ENCODE data around the gene GNS.

DNA sequence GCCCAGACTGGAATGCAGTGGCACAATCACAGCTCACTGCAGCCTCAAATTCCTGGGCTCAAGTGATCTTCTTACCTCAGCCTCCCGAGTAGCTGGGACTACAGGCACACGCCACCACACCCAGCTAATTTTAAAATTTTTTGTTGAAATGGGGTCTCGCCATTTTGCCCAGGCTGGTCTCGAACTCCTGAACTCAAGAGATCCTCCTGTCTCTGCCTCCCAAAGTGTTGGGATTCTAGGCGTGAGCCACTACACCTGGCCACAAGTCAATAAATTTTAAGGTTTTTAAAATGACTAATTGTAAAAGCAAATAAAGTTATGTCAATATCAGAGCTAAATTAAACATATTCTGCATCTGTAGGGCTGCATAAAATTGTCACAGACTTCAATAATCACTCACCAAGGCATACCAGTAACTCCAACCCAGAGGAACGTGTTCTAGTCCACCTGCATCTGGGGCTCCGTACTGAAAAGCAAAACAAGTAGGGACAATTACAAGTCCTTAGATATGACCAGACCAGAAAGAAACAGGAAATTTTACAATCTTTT is 13.9 kb downstream of the GNS start:
- TF ChIP-seq POLR2A (IDR thresholded peaks at IDR 0.05; ENCODE audit: low read depth, low read length), result no peak
- TF ChIP-seq EZH2 (IDR thresholded peaks at IDR 0.05; ENCODE audit: borderline replicate concordance, control insufficient read depth, low read depth, low read length), result no peak
- no peak for TF ChIP-seq GABPA (IDR thresholded peaks at IDR 0.05; ENCODE audit: low read depth)
- TF ChIP-seq, protein P1, sequence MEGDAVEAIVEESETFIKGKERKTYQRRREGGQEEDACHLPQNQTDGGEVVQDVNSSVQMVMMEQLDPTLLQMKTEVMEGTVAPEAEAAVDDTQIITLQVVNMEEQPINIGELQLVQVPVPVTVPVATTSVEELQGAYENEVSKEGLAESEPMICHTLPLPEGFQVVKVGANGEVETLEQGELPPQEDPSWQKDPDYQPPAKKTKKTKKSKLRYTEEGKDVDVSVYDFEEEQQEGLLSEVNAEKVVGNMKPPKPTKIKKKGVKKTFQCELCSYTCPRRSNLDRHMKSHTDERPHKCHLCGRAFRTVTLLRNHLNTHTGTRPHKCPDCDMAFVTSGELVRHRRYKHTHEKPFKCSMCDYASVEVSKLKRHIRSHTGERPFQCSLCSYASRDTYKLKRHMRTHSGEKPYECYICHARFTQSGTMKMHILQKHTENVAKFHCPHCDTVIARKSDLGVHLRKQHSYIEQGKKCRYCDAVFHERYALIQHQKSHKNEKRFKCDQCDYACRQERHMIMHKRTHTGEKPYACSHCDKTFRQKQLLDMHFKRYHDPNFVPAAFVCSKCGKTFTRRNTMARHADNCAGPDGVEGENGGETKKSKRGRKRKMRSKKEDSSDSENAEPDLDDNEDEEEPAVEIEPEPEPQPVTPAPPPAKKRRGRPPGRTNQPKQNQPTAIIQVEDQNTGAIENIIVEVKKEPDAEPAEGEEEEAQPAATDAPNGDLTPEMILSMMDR (IDR thresholded peaks at IDR 0.05 in 2 of 3, conservative IDR thresholded peaks at IDR 0.05 in 1 of 3; ENCODE audit: control insufficient read depth in 2 of 3, extremely low read depth in 1 of 3, insufficient read depth in 1 of 3, low read depth in 3 of 3, low read length in 3 of 3), result no peak
- TF ChIP-seq SUZ12 (IDR thresholded peaks at IDR 0.05; ENCODE audit: unreplicated experiment), result no peak
- no peak for TF ChIP-seq SIX5 (IDR thresholded peaks at IDR 0.05; ENCODE audit: low read depth, low read length, severe bottlenecking)
- TF ChIP-seq, protein P2, sequence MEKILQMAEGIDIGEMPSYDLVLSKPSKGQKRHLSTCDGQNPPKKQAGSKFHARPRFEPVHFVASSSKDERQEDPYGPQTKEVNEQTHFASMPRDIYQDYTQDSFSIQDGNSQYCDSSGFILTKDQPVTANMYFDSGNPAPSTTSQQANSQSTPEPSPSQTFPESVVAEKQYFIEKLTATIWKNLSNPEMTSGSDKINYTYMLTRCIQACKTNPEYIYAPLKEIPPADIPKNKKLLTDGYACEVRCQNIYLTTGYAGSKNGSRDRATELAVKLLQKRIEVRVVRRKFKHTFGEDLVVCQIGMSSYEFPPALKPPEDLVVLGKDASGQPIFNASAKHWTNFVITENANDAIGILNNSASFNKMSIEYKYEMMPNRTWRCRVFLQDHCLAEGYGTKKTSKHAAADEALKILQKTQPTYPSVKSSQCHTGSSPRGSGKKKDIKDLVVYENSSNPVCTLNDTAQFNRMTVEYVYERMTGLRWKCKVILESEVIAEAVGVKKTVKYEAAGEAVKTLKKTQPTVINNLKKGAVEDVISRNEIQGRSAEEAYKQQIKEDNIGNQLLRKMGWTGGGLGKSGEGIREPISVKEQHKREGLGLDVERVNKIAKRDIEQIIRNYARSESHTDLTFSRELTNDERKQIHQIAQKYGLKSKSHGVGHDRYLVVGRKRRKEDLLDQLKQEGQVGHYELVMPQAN (conservative IDR thresholded peaks at IDR 0.05), result no peak
- no peak for TF ChIP-seq FOXK2 (IDR thresholded peaks at IDR 0.05)
- TF ChIP-seq, protein P3, sequence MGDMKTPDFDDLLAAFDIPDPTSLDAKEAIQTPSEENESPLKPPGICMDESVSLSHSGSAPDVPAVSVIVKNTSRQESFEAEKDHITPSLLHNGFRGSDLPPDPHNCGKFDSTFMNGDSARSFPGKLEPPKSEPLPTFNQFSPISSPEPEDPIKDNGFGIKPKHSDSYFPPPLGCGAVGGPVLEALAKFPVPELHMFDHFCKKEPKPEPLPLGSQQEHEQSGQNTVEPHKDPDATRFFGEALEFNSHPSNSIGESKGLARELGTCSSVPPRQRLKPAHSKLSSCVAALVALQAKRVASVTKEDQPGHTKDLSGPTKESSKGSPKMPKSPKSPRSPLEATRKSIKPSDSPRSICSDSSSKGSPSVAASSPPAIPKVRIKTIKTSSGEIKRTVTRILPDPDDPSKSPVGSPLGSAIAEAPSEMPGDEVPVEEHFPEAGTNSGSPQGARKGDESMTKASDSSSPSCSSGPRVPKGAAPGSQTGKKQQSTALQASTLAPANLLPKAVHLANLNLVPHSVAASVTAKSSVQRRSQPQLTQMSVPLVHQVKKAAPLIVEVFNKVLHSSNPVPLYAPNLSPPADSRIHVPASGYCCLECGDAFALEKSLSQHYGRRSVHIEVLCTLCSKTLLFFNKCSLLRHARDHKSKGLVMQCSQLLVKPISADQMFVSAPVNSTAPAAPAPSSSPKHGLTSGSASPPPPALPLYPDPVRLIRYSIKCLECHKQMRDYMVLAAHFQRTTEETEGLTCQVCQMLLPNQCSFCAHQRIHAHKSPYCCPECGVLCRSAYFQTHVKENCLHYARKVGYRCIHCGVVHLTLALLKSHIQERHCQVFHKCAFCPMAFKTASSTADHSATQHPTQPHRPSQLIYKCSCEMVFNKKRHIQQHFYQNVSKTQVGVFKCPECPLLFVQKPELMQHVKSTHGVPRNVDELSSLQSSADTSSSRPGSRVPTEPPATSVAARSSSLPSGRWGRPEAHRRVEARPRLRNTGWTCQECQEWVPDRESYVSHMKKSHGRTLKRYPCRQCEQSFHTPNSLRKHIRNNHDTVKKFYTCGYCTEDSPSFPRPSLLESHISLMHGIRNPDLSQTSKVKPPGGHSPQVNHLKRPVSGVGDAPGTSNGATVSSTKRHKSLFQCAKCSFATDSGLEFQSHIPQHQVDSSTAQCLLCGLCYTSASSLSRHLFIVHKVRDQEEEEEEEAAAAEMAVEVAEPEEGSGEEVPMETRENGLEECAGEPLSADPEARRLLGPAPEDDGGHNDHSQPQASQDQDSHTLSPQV (IDR thresholded peaks at IDR 0.05), result no peak
- TF ChIP-seq ZNF274 (IDR thresholded peaks at IDR 0.05; ENCODE audit: insufficient read depth, insufficient read length), result no peak
- no peak for TF ChIP-seq CHD4 (IDR thresholded peaks at IDR 0.05)
- no peak for TF ChIP-seq POLR2AphosphoS5 (IDR thresholded peaks at IDR 0.05; ENCODE audit: low read length)

All from GM12878 (cell line).